Gastroesophageal sphincter (tissue), 4 donors: ENCODE results near the gene INPP5D. TPM values are rescaled to one million over a fixed set of nuclear protein-coding genes. Genes with fewer than 3 reads are reported as not detected.
A peak's percentile ranks its signal among the peaks of the same experiment; 100 is the strongest.
"Not testable (repeated sequence)": the region's sequence is repeated elsewhere in the genome, so short reads cannot be mapped to it uniquely, and the experiment has no call there.

ENCODE experiments used
- ATAC-seq: fragments of 150-250 bp; one replicate; pipeline ENCODE4 v1.9.1; 2016; ENCODE audit warnings: mild to moderate bottlenecking, moderate library complexity
- H3K27ac ChIP-seq, 4 donors: fragments of 200-600 bp; sonication (generic) in 3 of 4; 1 replicate in 3 of 4; 2 replicates in 1 of 4; pipeline ENCODE4 v1.5.1; 2016 to 2019
- H3K27me3 ChIP-seq: fragments of 200-600 bp; sonication (generic); one replicate; pipeline ENCODE4 v1.5.1; 2019
- H3K36me3 ChIP-seq, 2 donors: fragments of 200-600 bp; sonication (generic); one replicate each; pipeline ENCODE4 v1.5.1; 2019; ENCODE audit warnings: control low read depth in 1 of 2
- H3K4me1 ChIP-seq, 3 donors: fragments of 200-600 bp; sonication (generic); 1 replicate in 2 of 3; 2 replicates in 1 of 3; pipeline ENCODE4 v1.5.1; 2016 to 2019; ENCODE audit warnings: control low read depth in 2 of 3
- H3K4me3 ChIP-seq, 2 donors: fragments of 200-600 bp; sonication (generic); one replicate each; pipeline ENCODE4 v1.5.1; 2019; ENCODE audit warnings: mild to moderate bottlenecking in 1 of 2, moderate library complexity in 1 of 2
- H3K9me3 ChIP-seq, 3 donors: fragments of 200-600 bp; sonication (generic); one replicate each; pipeline ENCODE4 v1.5.1; 2017 to 2019; ENCODE audit warnings: control low read depth in 2 of 3
- CTCF ChIP-seq, 4 experiments: fragments of 200-600 bp in 2 of 4; fragments of 450-650 bp in 2 of 4; sonication (generic) in 1 of 4; IDR thresholded peaks; one replicate each; pipeline ENCODE4 v1.5.1; 2017 to 2019; ENCODE audit warnings: antibody characterized with exemption in 4 of 4, mild to moderate bottlenecking in 2 of 4, moderate library complexity in 2 of 4
- EP300 ChIP-seq: sonication (generic); formaldehyde crosslinking; IDR thresholded peaks from one replicate; pipeline ENCODE4 v1.6.1; 2017; ENCODE audit warnings: antibody characterized with exemption, mild to moderate bottlenecking
- POLR2A ChIP-seq, 2 donors: fragments of 450-650 bp; IDR thresholded peaks; one replicate each; pipeline ENCODE4 v1.6.1; 2017; ENCODE audit warnings: antibody characterized with exemption in 2 of 2, mild to moderate bottlenecking in 2 of 2, moderate library complexity in 1 of 2
- POLR2AphosphoS5 ChIP-seq: sonication (generic); formaldehyde crosslinking; IDR thresholded peaks from one replicate; pipeline ENCODE4 v1.6.1; 2017; ENCODE audit warnings: antibody characterized with exemption
- WGBS, 2 donors: methylation state at CpG; one replicate each; pipeline ENCODE4 v1.1.5; 2018; ENCODE audit warnings: low coverage in 1 of 2; 5-methylcytosine and 5-hydroxymethylcytosine counted together
- total RNA-seq, 4 donors: library from RNA; depleted of rRNA; stranded (reverse); fragments of >200 nt; gene quantifications; one replicate each; pipeline ENCODE4 v1.1.0, GENCODE V29; 2016

The INPP5D gene
- total RNA-seq, 4 donors from 2014 or later = 6.5 to 12.4 (median 9.3) TPM

DNA sequence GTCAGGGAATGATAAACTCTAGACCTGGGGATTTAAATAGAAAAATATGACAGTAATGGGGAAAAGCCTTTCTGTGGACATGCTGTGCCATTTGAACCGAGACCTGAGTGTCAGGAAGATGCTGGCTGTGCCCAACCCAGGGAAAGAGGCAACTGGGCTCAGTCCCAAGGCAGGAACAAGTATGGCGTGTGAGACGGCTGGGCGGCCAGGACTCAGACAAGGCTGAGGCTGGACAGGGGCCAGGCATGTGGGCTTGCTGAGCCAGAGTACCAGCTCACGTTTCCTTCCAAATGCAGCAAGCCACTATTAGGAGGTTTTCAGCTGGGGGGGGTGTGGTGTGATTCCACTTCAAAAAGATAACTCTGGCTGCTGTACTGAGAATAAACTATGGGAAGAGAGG, 92.4 kb downstream of the INPP5D start:
- H3K27ac ChIP-seq = no peak overlapping the region
- peak; percentile 41 for ATAC-seq

GRCh38 chr2:233153146-233153798, 93.1 kb downstream of the INPP5D start:
- H3K4me3 ChIP-seq = no peak overlapping the region
- no peaks in the 10 kb centered on the region for H3K36me3 ChIP-seq
- TF ChIP-seq CTCF (IDR thresholded peaks at IDR 0.05) = no peak
- TF ChIP-seq POLR2A (IDR thresholded peaks at IDR 0.05) = no peak
- no peak for TF ChIP-seq EP300
- no peak for TF ChIP-seq POLR2AphosphoS5
- no peaks in the 10 kb centered on the region for H3K9me3 ChIP-seq
- no peaks in the 10 kb centered on the region for H3K27me3 ChIP-seq
- no peaks in the 10 kb centered on the region for H3K4me1 ChIP-seq
- no peak overlapping the region for H3K27ac ChIP-seq
- 80 to 82% methylated on average over 1 to 5 of the region's 9 CpGs for WGBS, 2 donors
- ATAC-seq = no peak

More for the DNA sequence above, 92.4 kb downstream of the INPP5D start:
- Histone ChIP-seq H3K4me3 (no peak overlapping the region), H3K36me3 (peaks cover 0 to 3% of the 10 kb centered on the region in 2 donors), H3K4me1 (no peaks in the 10 kb centered on the region), H3K9me3 (no peaks in the 10 kb centered on the region), H3K27me3 (no peaks in the 10 kb centered on the region)
- TF ChIP-seq POLR2A (IDR thresholded peaks at IDR 0.05) = no peak
- TF ChIP-seq EP300 = no peak
- 28% methylated on average over 2 to 4 of the region's 5 CpGs for WGBS, 2 donors

- no peak for TF ChIP-seq EP300
- TF ChIP-seq POLR2A (IDR thresholded peaks at IDR 0.05) = no peak
- TF ChIP-seq POLR2AphosphoS5 = no peak
- TF ChIP-seq CTCF (IDR thresholded peaks at IDR 0.05) = no peak
- Histone ChIP-seq H3K4me1 (no peaks in the 10 kb centered on the region), H3K36me3 (no peaks in the 10 kb centered on the region), H3K27ac (no peak overlapping the region), H3K9me3 (no peaks in the 10 kb centered on the region), H3K4me3 (no peak overlapping the region), H3K27me3 (no peaks in the 10 kb centered on the region)
- no peak for ATAC-seq
- WGBS, 2 donors = 84 to 90% methylated on average over 1 to 3 of the region's 4 CpGs
Observed at GRCh38 chr2:233156001-233156400, 95.9 kb downstream of the INPP5D start.

DNA sequence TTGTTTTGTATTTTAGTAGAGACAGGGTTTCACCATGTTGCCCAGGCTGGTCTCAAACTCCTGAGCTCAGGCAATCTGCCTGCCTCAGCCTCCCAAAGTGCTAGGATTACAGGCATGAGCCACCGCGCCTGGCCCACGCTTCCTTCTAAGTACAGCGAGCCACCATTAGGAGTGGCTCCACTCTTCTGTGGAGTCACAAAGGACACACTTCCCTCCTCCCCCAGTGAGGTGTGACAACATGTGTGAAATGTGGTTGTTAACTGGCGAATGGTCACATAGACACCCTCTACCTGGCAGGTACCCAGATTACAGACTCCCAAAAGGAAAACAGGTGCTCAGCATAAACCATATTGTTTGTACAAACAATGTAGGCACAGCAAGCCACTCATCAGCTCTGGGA, 96.3 kb downstream of the INPP5D start:
- not testable (repeated sequence) for H3K9me3 ChIP-seq, H3K4me3 ChIP-seq, H3K4me1 ChIP-seq, H3K36me3 ChIP-seq, H3K27ac ChIP-seq, ATAC-seq, H3K27me3 ChIP-seq
- WGBS, 2 donors = 100% methylated on average over 3 of the region's 5 CpGs; no CpG with 5 or more reads in 1 of the 2 donors

DNA sequence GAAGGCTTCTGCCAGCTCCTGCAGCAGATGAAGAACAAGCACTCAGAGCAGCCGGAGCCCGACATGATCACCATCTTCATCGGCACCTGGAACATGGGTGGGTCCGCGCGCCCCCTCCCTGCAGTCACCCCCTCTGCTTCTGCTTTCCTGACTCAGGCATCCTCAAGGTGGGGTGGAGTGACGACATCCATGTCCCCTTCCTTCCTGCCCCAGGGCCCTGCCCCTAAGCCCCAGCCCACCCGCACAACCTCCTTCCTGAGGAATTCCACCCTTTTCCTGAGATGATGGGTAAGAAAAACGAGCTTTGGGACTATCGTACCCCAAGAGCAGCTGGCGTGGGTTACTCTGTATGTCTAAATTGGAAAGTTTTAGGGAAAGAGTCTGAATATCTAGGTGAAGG, 101.6 kb downstream of the INPP5D start:
- Histone ChIP-seq H3K27ac (no peak overlapping the region), H3K9me3 (no peaks in the 10 kb centered on the region), H3K36me3 (no peaks in the 10 kb centered on the region), H3K4me1 (no peaks in the 10 kb centered on the region), H3K4me3 (no peak overlapping the region), H3K27me3 (peaks cover 19% of the 10 kb centered on the region)
- 95% methylated on average over 8 of the region's 11 CpGs; no CpG with 5 or more reads in 1 of the 2 donors for WGBS, 2 donors
- TF ChIP-seq POLR2A (IDR thresholded peaks at IDR 0.05) = no peak
- no peak for TF ChIP-seq CTCF (IDR thresholded peaks at IDR 0.05)
- no peak for TF ChIP-seq EP300
- TF ChIP-seq POLR2AphosphoS5 = no peak
- ATAC-seq = no peak

GRCh38 chr2:233162770-233163169, 102.6 kb downstream of the INPP5D start:
- WGBS, 2 donors = 82% methylated on average over 5 of the region's 8 CpGs; no CpG with 5 or more reads in 1 of the 2 donors

More at GRCh38 chr2:233162770-233163169, 102.6 kb downstream of the INPP5D start:
- Histone ChIP-seq H3K36me3 (no peaks in the 10 kb centered on the region), H3K9me3 (no peaks in the 10 kb centered on the region), H3K4me1 (no peaks in the 10 kb centered on the region), H3K27ac (no peak overlapping the region), H3K27me3 (peaks cover 20% of the 10 kb centered on the region), H3K4me3 (no peak overlapping the region)
- no peak for TF ChIP-seq POLR2A (IDR thresholded peaks at IDR 0.05)
- no peak for TF ChIP-seq EP300
- ATAC-seq = no peak
